ENCODE data around the gene COL20A1. TPM values are rescaled to one million over a fixed set of nuclear protein-coding genes. Genes with fewer than 3 reads are reported as not detected.
A peak's percentile ranks its signal among the peaks of the same experiment; 100 is the strongest.

Gene COL20A1
- total RNA-seq, 5 donors from 2014 or later (not counting 1 experiment from before 2014, with no cell fraction given) = 0.16 to 0.35 (median 0.23) TPM; not detected in 2

- H3K4me3 ChIP-seq (ENCODE audit: control insufficient read depth in 1 of 2, extremely low read depth in 1 of 2, low read length in 1 of 2) = no peak overlapping the region
- no peaks in the 10 kb centered on the region for H3K9me3 ChIP-seq
- no peak overlapping the region for H3K4me3 Mint-ChIP-seq
- H3K27ac Mint-ChIP-seq = peak overlapping the region in 1 of 2 donors; percentile 28
- peaks cover 0 to 18% of the 10 kb centered on the region in 2 experiments for H3K4me1 ChIP-seq (ENCODE audit: control insufficient read depth in 1 of 2, extremely low read depth in 1 of 2, insufficient read depth in 2 of 2, low read length in 2 of 2)
- H3K36me3 ChIP-seq (ENCODE audit: control insufficient read depth in 2 of 2, extremely low read depth in 1 of 2, insufficient read depth in 1 of 2, low read length in 1 of 2) = no peaks in the 10 kb centered on the region
- H3K4me1 Mint-ChIP-seq = peaks cover 0 to 5% (median 2%) of the 10 kb centered on the region in 3 donors
- peaks cover 6 to 9% (median 7%) of the 10 kb centered on the region in 3 donors for H3K9me3 Mint-ChIP-seq
- ATAC-seq (replicated peaks in 1 of 4) (no peak), DNase-seq (no peak)
- ChIA-PET POLR2A (interaction anchor here in 1 of 2 donors (0.6 kb wide), 1 partner anchor 250 kb away, joined by 3 read pairs; no protein-coding TSS in a partner anchor), CTCF (no interaction called here)
- no peak overlapping the region for H3K27ac ChIP-seq (ENCODE audit: low read length)
- peaks cover 7 to 8% of the 10 kb centered on the region in 2 donors for H3K27me3 Mint-ChIP-seq
- H3K27me3 ChIP-seq (replicated peaks in 1 of 2; ENCODE audit: control insufficient read depth in 2 of 2, extremely low read depth in 1 of 2, insufficient read depth in 2 of 2, low read length in 1 of 2) = peaks cover 0 to 31% of the 10 kb centered on the region in 2 experiments
- WGBS (ENCODE audit: insufficient coverage) = 85% methylated on average over 14 of the region's 20 CpGs
- no peaks in the 10 kb centered on the region for H3K36me3 Mint-ChIP-seq
Measured at GRCh38 chr20:63330084-63330760, 37.2 kb downstream of the COL20A1 start.

DNA sequence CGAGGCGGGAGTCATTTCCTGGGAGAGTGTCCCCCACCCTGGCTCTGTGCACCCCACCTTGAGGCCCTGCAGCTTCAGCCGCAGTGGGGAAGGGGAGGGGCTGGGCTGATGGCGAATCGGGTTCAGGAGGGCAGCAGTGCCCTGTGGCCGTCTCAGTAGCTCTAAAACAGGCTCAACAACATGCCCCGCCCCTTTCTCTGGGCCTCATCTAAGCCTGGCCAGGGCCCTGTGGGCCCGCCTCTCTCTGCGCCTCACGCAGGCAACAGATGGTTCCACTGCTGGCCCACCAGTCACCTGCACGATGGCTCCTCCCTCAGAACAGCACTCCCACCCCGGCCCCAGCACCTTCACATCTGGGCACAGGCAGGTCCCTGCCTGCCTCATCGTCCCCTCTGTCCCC lies 38.0 kb downstream of the COL20A1 start:
- H3K4me1 Mint-ChIP-seq = peaks cover 0 to 5% (median 2%) of the 10 kb centered on the region in 3 donors
- ChIA-PET CTCF (no interaction called here), POLR2A (interaction anchor here in 1 of 2 donors (0.6 kb wide), 1 partner anchor 251 kb away, joined by 3 read pairs; no protein-coding TSS in a partner anchor)
- no peak for DNase-seq
- H3K27me3 ChIP-seq (replicated peaks in 1 of 2; ENCODE audit: control insufficient read depth in 2 of 2, extremely low read depth in 1 of 2, insufficient read depth in 2 of 2, low read length in 1 of 2) = peaks cover 0 to 37% of the 10 kb centered on the region in 2 experiments
- peaks cover 0 to 10% of the 10 kb centered on the region in 2 experiments for H3K4me1 ChIP-seq (ENCODE audit: control insufficient read depth in 1 of 2, extremely low read depth in 1 of 2, insufficient read depth in 2 of 2, low read length in 2 of 2)
- no peaks in the 10 kb centered on the region for H3K9me3 ChIP-seq
- H3K4me3 ChIP-seq (ENCODE audit: control insufficient read depth in 1 of 2, extremely low read depth in 1 of 2, low read length in 1 of 2) = no peak overlapping the region
- no peaks in the 10 kb centered on the region for H3K36me3 Mint-ChIP-seq
- H3K27ac Mint-ChIP-seq = no peak overlapping the region
- H3K27me3 Mint-ChIP-seq = peaks cover 13 to 14% of the 10 kb centered on the region in 2 donors
- no peaks in the 10 kb centered on the region for H3K36me3 ChIP-seq (ENCODE audit: control insufficient read depth in 2 of 2, extremely low read depth in 1 of 2, insufficient read depth in 1 of 2, low read length in 1 of 2)
- ATAC-seq (replicated peaks in 1 of 4) = no peak
- no peak overlapping the region for H3K27ac ChIP-seq (ENCODE audit: low read length)
- 79% methylated on average over 12 of the region's 13 CpGs for WGBS (ENCODE audit: insufficient coverage)
- H3K4me3 Mint-ChIP-seq = no peak overlapping the region
- H3K9me3 Mint-ChIP-seq = peaks cover 6 to 9% (median 7%) of the 10 kb centered on the region in 3 donors

DNA sequence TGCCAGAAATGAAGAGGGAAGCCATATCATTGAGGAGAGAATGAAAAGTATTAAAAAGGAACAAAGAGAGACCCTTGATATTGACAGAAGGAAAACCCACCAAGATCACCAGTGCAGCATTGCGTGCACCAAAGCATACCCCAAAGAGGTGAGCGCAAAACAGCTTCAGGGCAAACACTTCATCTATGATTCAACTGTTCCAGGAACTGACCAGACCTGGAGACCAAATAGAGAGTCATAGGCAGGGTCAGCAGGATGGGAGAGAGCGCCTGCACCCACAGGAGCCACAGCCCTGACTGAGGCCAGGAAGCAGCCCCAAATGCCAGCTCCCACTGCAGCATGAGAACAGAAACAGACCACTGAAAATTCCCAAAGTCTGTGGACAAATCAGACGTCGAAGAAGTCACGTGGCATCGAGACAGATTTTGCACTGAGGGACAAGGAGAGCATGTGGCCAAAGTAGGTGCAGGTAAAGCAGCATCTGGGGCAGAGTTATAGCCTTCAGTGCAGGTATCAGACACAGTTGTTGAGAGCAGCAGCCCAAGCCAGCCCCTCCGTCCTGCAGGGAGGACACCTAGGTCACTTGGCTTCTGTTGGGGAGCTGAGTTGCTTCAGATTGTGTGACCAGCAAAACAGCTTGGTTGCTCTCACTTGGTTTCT lies 38.9 kb downstream of the COL20A1 start:
- H3K27ac Mint-ChIP-seq = no peak overlapping the region
- no peak overlapping the region for H3K4me3 Mint-ChIP-seq
- H3K36me3 ChIP-seq (ENCODE audit: control insufficient read depth in 2 of 2, extremely low read depth in 1 of 2, insufficient read depth in 1 of 2, low read length in 1 of 2) = no peaks in the 10 kb centered on the region
- no peak overlapping the region for H3K4me3 ChIP-seq (ENCODE audit: control insufficient read depth in 1 of 2, extremely low read depth in 1 of 2, low read length in 1 of 2)
- H3K9me3 Mint-ChIP-seq = peaks cover 6 to 9% (median 7%) of the 10 kb centered on the region in 3 donors
- peaks cover 0 to 1% of the 10 kb centered on the region in 2 experiments for H3K4me1 ChIP-seq (ENCODE audit: control insufficient read depth in 1 of 2, extremely low read depth in 1 of 2, insufficient read depth in 2 of 2, low read length in 2 of 2)
- H3K27me3 Mint-ChIP-seq = peaks cover 14 to 19% of the 10 kb centered on the region in 2 donors
- H3K4me1 Mint-ChIP-seq = peaks cover 0 to 3% (median 1%) of the 10 kb centered on the region in 3 donors
- ChIA-PET CTCF (no interaction called here), POLR2A (no interaction called here)
- WGBS (ENCODE audit: insufficient coverage) = 93% methylated on average over 6 of the region's 8 CpGs
- peaks cover 0 to 38% of the 10 kb centered on the region in 2 experiments for H3K27me3 ChIP-seq (replicated peaks in 1 of 2; ENCODE audit: control insufficient read depth in 2 of 2, extremely low read depth in 1 of 2, insufficient read depth in 2 of 2, low read length in 1 of 2)
- H3K27ac ChIP-seq (ENCODE audit: low read length) = no peak overlapping the region
- H3K9me3 ChIP-seq = no peaks in the 10 kb centered on the region
- no peak for DNase-seq
- ATAC-seq (replicated peaks in 1 of 4) = no peak
- no peaks in the 10 kb centered on the region for H3K36me3 Mint-ChIP-seq

DNA sequence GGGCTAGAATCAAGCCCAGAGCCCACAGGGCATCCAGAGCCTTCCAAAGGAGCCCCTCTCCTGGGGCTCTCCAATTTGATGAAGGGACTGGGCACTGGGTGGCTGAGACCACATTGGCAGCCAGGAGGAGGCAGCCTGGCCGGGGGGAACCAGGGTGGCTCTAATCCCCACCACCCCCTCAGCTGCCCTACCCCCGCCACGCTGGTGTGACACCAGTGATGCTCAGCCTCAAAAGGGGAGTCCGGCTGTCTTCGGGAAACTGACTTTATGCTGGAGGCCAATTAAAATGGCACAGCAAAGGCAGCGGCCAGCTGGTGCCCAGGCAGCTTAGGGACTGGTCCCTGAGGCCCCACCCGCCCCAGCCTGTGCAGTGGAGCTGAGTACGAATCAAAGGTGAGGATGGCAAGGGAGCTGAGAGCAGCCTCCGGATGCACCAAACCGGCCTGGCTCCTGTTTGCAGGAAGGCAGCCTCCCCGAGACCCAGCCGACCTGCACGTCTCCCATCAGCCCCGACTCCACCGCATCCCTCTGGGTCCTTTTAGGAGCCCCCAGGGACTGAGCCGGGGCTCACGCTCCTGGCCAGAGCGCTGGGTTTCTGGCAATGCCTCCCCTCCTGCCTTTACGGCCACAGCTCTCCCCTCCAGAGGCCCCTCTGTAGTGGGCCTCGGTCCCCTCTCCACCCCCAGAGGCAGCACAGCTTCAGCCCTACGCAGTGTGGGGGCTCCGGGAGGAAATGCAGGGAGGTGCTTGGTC lies 39.7 kb downstream of the COL20A1 start:
- no peak overlapping the region for H3K4me3 Mint-ChIP-seq
- H3K27ac Mint-ChIP-seq = no peak overlapping the region
- Histone ChIP-seq H3K4me1 (ENCODE audit: control insufficient read depth in 1 of 2, extremely low read depth in 1 of 2, insufficient read depth in 2 of 2, low read length in 2 of 2) (no peaks in the 10 kb centered on the region), H3K27ac (ENCODE audit: low read length) (no peak overlapping the region), H3K4me3 (ENCODE audit: control insufficient read depth in 1 of 2, extremely low read depth in 1 of 2, low read length in 1 of 2) (no peak overlapping the region), H3K9me3 (no peaks in the 10 kb centered on the region), H3K27me3 (replicated peaks in 1 of 2; ENCODE audit: control insufficient read depth in 2 of 2, extremely low read depth in 1 of 2, insufficient read depth in 2 of 2, low read length in 1 of 2) (peaks cover 0 to 38% of the 10 kb centered on the region in 2 experiments), H3K36me3 (ENCODE audit: control insufficient read depth in 2 of 2, extremely low read depth in 1 of 2, insufficient read depth in 1 of 2, low read length in 1 of 2) (no peaks in the 10 kb centered on the region)
- no peaks in the 10 kb centered on the region for H3K4me1 Mint-ChIP-seq
- ChIA-PET CTCF (no interaction called here), POLR2A (no interaction called here)
- H3K27me3 Mint-ChIP-seq = peaks cover 20 to 25% of the 10 kb centered on the region in 2 donors
- peaks cover 6 to 9% (median 7%) of the 10 kb centered on the region in 3 donors for H3K9me3 Mint-ChIP-seq
- ATAC-seq (replicated peaks in 1 of 4) = no peak
- H3K36me3 Mint-ChIP-seq = no peaks in the 10 kb centered on the region
- DNase-seq = no peak
- 85% methylated on average over 20 of the region's 22 CpGs for whole genome bisulfite sequencing (ENCODE audit: insufficient coverage)

DNA sequence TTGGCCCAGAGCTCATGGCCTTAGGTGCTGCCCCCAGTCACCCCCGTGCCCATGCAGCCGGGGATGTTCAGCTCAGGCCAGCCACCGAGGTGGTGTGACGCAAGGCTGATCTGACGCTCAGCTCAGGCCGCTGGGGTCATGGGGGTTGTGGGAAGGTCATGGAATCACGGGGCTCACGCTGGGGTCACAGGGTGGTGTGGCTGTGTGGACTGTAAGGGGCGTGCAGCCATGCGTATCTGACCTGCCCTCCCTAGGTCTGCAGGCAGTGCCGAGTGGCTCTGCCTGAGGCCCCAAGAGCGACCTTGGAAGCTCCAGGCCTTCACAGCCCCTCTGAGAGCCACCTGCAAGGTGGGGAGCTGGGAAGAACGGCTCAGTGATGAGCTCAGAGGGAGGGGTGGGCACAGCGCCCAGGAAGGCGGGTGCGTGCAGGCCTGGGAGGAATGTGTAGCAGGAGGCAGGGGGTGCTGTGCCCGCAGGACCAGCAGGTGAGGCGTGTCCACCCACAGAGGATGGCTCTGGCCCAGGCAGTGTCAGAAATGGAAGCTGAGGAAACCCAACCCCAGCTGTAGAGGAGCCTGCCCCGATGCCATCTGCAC lies 40.4 kb downstream of the COL20A1 start:
- Histone ChIP-seq H3K27me3 (replicated peaks in 1 of 2; ENCODE audit: control insufficient read depth in 2 of 2, extremely low read depth in 1 of 2, insufficient read depth in 2 of 2, low read length in 1 of 2) (peaks cover 0 to 38% of the 10 kb centered on the region in 2 experiments), H3K4me3 (ENCODE audit: control insufficient read depth in 1 of 2, extremely low read depth in 1 of 2, low read length in 1 of 2) (no peak overlapping the region), H3K27ac (ENCODE audit: low read length) (no peak overlapping the region), H3K36me3 (ENCODE audit: control insufficient read depth in 2 of 2, extremely low read depth in 1 of 2, insufficient read depth in 1 of 2, low read length in 1 of 2) (no peaks in the 10 kb centered on the region), H3K4me1 (ENCODE audit: control insufficient read depth in 1 of 2, extremely low read depth in 1 of 2, insufficient read depth in 2 of 2, low read length in 2 of 2) (no peaks in the 10 kb centered on the region), H3K9me3 (no peaks in the 10 kb centered on the region)
- DNase-seq (no peak), ATAC-seq (replicated peaks in 1 of 4) (no peak)
- ChIA-PET POLR2A (interaction anchor here in 1 of 2 donors (0.6 kb wide), 1 partner anchor 942 kb away, joined by 3 read pairs; no protein-coding TSS in a partner anchor), CTCF (no interaction called here)
- Mint-ChIP-seq H3K9me3 (peaks cover 6 to 9% (median 7%) of the 10 kb centered on the region in 3 donors), H3K27me3 (peaks cover 24 to 25% of the 10 kb centered on the region in 2 donors), H3K4me1 (no peaks in the 10 kb centered on the region), H3K4me3 (no peak overlapping the region), H3K27ac (no peak overlapping the region), H3K36me3 (no peaks in the 10 kb centered on the region)
- WGBS (ENCODE audit: insufficient coverage) = 86% methylated on average over 17 of the region's 19 CpGs

- ATAC-seq (replicated peaks in 1 of 4) (no peak), DNase-seq (no peak)
- 71% methylated on average over 1 of the region's 8 CpGs for WGBS (ENCODE audit: insufficient coverage)
- Histone ChIP-seq H3K36me3 (ENCODE audit: control insufficient read depth in 2 of 2, extremely low read depth in 1 of 2, insufficient read depth in 1 of 2, low read length in 1 of 2) (no peaks in the 10 kb centered on the region), H3K4me3 (ENCODE audit: control insufficient read depth in 1 of 2, extremely low read depth in 1 of 2, low read length in 1 of 2) (no peak overlapping the region), H3K9me3 (no peaks in the 10 kb centered on the region), H3K4me1 (ENCODE audit: control insufficient read depth in 1 of 2, extremely low read depth in 1 of 2, insufficient read depth in 2 of 2, low read length in 2 of 2) (no peaks in the 10 kb centered on the region), H3K27me3 (replicated peaks in 1 of 2; ENCODE audit: control insufficient read depth in 2 of 2, extremely low read depth in 1 of 2, insufficient read depth in 2 of 2, low read length in 1 of 2) (peaks cover 0 to 42% of the 10 kb centered on the region in 2 experiments), H3K27ac (ENCODE audit: low read length) (no peak overlapping the region)
- ChIA-PET POLR2A (no interaction called here), CTCF (no interaction called here)
- peaks cover 6 to 9% (median 7%) of the 10 kb centered on the region in 3 donors for H3K9me3 Mint-ChIP-seq
- H3K4me1 Mint-ChIP-seq = no peaks in the 10 kb centered on the region
- no peaks in the 10 kb centered on the region for H3K36me3 Mint-ChIP-seq
- H3K27me3 Mint-ChIP-seq = peaks cover 25 to 31% of the 10 kb centered on the region in 2 donors
- no peak overlapping the region for H3K4me3 Mint-ChIP-seq
- H3K27ac Mint-ChIP-seq = no peak overlapping the region
Measured at GRCh38 chr20:63334356-63334755, 41.4 kb downstream of the COL20A1 start.
